Stimulated activated CD8-positive, alpha-beta memory T cell treated with anti-CD3 and anti-CD28 coated beads, Interleukin-15, amount 100 ng/mL, for 4 hours (primary cell): Measurements from ENCODE around the gene ADARB2.

ENCODE experiments used
- DNase-seq, 2 donors: peaks; one replicate each; pipeline ENCODE4 v3.0.0-alpha.2; 2020; ENCODE audit warnings: low read depth in 2 of 2

ADARB2 gene

GRCh38 chr10:1137499-1138163, 599.7 kb downstream of the ADARB2 start:
- DNase-seq, result no peak

GRCh38 chr10:1136268-1136667, 601.1 kb downstream of the ADARB2 start:
- DNase-seq, result no peak

GRCh38 chr10:1134156-1134555, 603.2 kb downstream of the ADARB2 start:
- DNase-seq, result no peak

- DNase-seq, result no peak
These were observed 603.8 kb downstream of the ADARB2 start for GRCh38 chr10:1133495-1134045.

- no peak for DNase-seq
These were observed 604.7 kb downstream of the ADARB2 start for GRCh38 chr10:1132584-1132983.

- no peak for DNase-seq
These were observed 606.1 kb downstream of the ADARB2 start for GRCh38 chr10:1130995-1131790.

- DNase-seq, result no peak
These were observed 607.1 kb downstream of the ADARB2 start for GRCh38 chr10:1130226-1130625.

GRCh38 chr10:1128649-1129048, 608.7 kb downstream of the ADARB2 start:
- no peak for DNase-seq

- DNase-seq, result no peak
These were observed 609.2 kb downstream of the ADARB2 start for GRCh38 chr10:1128115-1128514.

GRCh38 chr10:1127629-1128028, 609.7 kb downstream of the ADARB2 start:
- no peak for DNase-seq
